ENCODE data around the gene ASTN2.
"Not testable (repeated sequence)": the region's sequence is repeated elsewhere in the genome, so short reads cannot be mapped to it uniquely, and the experiment has no call there.

The ASTN2 gene

DNA sequence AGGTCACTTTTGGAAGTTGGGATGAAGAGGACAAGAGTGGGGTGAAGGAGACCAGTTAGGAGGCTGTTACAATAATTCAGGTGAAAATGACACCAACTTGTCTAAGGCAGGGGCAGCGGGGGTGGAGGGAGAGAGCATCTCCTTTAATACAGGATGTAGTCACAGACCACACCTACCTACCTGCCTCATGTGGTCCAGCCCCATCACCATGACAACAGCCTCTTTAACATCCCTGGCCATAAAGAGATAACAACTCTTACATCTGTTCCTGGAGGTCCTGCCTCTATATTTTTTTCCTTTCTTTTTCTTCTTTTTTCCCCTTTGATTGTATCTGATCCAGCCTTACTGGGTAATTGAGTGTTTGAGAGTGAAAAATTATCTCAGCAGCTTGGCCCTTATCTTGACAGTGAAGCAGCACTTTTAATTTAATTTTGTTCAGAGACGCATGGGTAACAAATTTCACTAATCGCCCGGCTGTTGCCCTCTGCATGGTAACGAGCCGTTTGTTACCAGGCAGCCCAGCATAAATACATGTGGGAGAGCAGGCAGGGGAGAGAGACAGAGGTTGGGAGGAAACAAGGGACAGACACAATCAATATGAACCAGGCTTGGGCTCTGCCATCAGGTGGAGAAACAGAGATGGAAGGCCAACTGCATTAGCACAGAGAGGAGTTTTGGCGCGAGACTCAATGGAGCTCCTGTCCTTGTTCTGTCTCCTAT, 338.1 kb downstream of the ASTN2 start:
- DNase-seq (ENCODE audit: low spot score) = no peak

DNA sequence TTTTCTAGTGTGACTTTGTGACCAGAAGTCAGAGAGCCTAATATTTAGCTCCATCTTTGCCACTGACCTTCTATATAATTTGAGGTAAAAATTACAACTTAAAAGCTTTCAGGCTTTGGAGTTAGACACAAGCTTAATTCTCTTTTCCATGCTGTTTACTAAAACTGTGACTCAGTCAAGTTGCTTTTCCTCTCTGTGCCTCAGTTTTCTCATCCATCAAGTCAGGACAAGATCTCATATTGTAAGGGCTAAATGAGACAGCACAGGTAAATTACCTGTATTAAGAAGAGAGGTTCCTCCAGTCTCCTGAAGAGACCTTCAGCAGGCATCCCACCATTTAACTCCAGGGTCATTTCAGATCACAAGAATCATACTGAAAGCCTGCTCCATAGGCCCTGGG, 339.2 kb downstream of the ASTN2 start:
- DNase-seq (ENCODE audit: low spot score) = no peak

DNA sequence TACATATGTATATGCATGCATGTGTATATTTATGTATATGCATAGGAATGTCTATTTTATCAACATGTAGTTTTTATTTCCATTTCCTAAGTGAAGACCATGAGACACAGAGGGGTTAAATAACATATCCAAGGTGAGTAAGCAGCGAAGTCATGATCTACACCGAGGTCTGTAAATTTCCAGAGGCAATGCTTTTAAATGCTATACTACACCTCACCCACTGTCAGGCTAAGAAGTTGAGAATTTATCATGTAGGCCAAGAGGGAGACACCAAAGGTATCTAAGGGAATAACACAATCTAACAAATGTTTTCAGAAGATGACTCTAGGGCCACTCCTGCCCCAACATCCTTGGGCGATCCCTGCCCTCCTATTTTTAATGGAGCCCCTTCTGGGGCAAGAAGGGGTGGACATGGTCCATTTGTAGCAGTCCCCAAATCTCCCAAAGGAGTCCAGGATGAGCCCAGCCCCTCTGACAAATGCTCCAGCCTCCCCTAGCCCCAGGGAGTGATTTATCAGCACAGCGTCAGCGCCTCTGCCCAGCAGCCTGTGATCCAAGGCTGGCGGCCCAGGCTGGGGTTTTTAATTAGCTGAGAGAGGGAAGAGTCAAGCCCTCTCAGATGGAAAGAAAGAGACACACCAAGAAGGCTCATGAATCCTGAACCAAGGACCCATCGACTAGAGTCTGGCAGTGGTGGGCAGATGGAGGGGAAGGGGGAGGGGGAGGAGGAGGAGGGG, 339.9 kb downstream of the ASTN2 start:
- DNase-seq (ENCODE audit: low spot score) = no peak

DNA sequence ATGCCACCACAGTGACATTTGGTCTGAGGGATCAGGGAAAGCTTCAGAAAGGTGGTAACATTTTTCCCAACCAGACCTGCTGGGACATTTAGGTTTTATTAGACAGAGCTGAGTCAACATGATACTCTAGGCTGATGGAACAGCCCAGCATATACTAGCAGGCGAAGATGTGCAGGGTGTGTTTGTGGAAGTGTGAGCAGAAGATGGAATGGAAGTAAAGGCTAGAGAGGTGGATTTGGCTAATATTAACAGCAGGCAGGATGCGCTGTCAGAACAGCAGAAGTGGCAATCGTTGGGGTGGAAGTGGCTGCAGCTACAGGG, 340.6 kb downstream of the ASTN2 start:
- no peak for DNase-seq (ENCODE audit: low spot score)

DNA sequence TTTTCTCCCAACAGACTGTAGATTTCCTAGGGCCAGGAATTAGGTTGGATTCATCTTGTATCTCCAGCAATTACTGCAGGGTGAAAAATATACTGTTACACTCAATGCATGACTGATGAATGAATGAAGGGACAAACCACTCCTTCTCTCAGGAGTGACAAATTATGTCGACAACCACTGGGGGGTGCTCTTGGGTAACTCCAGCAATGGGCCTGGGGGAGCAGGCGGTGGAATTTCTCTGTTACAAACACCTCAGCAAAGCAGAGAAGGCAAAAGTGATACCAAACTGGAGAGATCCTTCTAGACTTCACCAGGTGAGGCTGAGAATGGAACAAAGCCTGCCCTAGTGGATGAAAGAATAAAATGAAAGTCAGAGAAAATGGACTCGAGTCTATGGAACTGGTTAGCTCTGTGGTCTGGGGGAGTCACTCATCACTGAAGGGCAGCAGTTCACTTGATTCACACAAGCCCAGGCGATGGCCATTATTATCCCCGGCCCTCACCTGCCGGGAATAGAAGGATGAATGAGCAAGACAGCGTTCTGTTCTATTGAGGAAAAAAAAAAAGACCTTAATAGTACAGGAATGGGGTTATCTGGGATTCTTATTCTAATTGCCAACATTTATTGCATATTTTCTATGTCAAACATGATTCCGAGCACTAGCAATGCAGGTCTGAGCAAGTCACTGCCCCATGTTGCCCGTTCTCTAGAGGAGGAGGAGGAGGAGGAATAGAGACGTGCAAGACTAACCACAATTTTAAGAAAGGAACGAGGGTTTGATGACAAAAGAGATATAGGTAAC, 341.1 kb downstream of the ASTN2 start:
- DNase-seq (ENCODE audit: low spot score) = no peak

DNA sequence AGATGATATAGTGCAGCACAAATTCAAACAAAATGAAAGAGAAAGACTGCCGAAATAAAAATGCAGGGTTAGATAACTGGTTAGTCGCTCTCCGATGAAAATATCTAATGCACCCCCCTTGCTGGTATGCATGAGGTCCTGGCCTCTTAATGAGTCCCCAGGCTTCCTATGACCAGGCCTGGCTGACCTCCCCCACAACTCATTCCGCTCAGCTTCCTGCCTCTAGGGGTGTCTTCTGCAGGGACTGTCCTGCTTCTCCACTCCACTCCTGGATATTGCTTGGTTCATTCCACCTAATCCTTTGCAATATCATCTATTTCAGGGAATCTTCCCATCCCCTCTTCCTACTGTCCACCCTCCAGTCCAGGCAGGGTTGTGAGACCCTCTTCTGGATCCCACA, 341.8 kb downstream of the ASTN2 start:
- DNase-seq (ENCODE audit: low spot score) = no peak

DNA sequence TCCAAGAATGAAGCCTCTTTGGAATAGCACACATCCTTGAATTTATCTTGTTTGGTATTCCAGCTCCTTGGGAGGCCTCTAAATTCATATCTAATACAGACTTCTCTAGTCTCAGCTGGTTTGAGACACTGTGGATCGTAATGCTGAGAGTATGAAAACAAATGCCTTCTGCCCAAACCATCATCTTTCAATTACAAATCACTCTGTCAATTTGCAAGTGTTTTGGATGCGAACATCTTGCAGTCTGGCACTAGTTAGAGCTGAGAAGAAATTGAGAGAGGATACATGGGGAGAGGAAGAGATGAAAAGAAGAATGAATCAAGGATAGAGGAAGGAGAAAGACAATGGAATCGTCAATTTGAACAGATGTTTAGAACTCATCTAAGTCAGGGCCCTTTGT, 342.6 kb downstream of the ASTN2 start:
- no peak for DNase-seq (ENCODE audit: low spot score)

DNA sequence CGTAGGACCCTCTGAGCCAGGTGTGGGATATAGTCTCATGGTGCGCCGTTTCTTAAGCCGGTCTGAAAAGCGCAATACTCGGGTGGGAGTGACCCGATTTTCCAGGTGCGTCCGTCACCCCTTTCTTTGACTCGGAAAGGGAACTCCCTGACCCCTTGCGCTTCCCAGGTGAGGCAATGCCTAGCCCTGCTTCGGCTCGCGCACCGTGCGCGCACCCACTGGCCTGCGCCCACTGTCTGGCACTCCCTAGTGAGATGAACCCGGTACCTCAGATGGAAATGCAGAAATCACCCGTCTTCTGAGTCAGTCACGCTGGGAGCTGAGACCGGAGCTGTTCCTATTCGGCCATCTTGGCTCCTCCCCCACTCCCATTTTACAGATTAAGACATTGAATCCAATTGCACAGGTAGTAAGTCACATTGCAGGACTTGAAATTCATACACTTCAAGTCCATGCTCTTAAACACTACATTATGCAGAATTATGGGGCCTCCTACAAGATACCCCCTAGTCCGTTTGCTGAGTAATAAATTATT, 343.1 kb downstream of the ASTN2 start:
- DNase-seq (ENCODE audit: low spot score) = not testable (repeated sequence)

DNA sequence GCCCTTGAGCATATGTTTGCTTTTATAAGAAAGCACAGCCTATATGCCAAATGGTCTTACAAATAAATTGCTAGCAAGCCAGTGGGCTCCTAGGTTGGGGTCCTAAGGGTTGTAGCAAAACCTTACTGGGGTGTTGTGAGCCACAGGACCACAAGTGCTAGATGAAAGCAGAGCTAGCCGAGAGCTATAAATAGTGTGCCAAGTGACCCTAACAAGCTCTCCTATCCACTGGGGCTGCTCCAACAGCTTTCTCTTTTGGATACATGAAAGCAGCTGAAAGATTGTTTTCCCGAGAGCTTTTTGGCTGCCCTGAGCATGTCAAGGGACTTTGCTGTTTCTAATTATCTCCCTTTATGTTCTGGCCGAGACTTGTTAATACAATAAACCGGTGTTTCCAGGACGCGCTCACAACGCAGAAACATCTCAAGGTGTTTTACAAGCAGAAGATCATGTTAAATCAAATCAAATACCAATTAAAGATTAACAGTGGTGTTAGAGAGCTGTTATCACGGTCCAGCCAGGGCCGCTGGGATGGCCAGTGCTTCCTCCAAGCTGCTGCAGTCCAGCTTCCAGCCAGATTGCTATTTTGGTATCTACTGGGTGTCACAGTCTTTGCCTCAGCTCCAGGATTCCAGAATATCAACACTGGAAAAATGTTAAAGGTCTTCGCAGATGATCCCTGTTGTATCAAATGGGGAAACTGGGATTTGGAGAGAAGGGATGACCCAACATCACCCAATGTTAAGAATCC, 351.0 kb downstream of the ASTN2 start:
- DNase-seq (ENCODE audit: low spot score) = no peak

DNA sequence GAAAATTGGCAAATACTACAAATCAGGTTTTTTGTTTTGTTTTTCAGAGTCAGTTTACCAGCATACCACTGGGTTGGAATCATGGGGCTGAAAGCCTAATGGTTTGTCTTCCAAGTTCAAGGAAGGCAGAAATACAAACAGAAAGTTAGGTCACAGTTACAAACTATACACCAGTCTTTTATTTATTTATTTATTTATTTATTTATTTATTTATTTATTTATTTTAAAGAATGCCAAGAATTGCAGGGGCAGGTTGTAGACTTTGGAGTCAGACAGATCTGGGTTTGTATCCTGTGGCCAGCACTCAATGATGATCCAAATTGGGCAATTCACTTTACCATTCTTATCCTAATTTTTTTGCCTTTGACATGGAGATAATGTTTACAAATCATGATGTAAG, 353.9 kb downstream of the ASTN2 start:
- no peak for DNase-seq (ENCODE audit: low spot score)

DNA sequence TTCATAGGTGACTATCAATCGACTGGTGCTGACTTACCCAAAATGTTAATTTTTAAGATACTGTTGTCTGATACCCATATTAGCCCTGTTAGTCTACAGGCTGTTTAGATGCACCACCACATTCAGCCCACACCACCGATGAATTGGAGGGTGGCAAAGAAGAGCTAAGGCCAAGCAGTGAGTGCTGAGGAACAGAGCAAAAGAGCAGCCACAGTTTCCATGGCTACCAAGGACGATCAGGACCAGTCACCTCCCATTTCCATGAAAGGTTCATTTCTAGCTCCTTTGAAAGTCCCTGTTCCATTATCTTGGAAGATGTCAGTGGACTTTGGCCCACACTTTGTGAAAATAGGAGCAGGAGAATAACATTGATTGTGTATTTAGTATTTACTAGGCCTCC, 364.9 kb downstream of the ASTN2 start:
- no peak for DNase-seq (ENCODE audit: low spot score)

DNA sequence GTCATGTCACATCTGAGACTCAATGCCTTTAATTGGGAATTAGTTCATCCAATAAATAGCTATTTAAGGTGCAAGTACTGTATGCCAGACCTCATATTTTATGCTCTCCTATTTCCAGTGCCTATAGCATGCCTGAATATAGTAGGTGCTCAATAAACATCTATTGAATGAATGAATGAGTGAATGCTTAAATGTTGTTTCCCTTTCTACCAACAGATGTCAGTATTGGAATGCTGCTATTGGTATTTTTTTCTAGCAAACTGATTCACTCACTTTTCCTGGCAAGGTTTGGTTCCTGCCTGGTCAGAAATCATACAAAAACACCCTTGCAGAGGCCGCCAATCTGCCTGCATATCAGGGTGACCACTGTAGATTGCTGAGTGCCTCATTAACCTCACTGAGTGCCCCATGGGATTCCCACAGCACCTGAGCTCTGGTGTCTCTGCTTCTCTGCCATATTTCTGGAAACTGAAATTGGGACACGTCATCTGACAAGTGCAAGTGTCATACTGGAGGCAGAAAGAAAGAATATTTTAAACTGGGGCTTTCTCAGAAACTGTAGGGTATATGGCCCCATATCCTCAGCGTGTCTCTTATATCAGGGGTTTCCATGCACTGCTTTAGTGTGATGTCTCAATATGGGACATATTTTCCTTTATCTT, 368.1 kb downstream of the ASTN2 start:
- DNase-seq (ENCODE audit: low spot score) = no peak

DNA sequence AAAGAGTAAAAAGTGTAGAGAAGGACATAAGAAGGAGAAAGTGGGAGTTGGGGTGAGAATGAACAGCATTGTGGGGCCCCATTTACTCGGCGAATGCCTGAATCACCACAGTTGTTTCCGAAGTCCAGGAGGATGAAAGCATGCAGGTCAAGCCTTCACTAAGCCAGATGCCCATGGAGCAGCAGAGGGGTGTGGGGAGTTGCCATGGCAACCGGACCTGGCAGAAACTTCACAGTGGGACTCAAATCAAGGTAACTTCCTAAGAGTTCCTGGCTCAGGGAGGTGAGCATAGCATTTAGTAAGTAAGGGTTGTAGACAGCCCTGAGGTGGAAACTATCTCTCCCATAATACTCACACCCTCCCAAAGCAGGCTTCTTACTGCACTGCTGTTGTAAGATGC, 370.6 kb downstream of the ASTN2 start:
- no peak for DNase-seq (ENCODE audit: low spot score)

DNA sequence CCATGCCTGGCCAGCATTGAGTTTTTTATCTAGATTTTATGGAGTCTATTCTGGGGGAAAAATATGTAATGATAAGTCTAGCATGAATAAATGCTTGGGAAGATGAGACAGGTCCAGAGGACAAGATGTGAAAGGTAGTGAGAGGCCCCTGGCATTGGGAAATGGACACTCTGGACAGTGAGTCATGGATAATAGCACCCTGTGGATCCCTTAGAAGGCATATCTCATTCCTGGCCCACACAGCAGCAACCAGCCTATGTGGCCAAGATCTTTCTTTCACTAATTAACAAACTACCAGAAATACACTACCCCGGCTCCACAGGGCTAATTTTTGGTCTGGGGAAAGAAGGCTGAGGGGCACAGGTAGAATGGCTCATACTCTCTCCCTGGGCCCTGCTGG, 371.7 kb downstream of the ASTN2 start:
- no peak for DNase-seq (ENCODE audit: low spot score)

DNA sequence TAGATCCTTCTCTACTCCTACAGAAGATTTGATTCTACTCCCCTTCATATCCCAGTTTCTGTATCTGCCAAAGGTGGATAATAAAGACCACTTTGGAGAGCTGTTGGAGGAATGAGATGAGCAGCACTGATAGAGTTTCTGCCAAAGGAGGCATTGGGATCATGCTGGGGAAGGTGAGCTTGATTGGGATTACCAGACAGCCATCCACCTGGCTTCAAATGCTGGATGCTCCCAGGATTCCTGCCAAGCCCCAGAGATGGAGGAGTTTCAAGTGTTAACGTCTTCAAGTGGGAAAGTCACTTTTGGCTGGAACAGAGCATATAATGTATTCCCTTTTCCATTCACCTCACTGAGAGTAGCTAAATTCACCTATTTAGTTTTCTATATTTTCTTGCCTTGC, 379.3 kb downstream of the ASTN2 start:
- no peak for DNase-seq (ENCODE audit: low spot score)

DNA sequence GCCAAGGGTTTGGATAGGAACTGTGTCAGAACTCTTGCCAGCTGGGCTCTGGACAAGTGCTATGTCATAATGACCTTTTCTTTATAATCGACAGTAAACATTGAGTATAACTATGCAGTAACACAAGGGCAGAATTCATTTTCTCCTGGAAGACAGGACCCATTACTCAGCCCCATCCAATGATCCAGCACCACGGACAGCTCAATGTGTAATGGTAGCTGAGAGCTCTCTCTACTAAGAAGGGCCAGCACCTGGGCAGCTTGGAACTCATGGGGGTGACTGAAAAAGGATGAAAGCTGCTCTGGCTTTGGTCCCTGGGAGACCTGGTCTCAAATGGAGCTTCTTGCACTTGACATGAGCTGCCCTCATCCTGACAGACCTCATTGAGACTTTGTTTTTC, 380.0 kb downstream of the ASTN2 start:
- no peak for DNase-seq (ENCODE audit: low spot score)

DNA sequence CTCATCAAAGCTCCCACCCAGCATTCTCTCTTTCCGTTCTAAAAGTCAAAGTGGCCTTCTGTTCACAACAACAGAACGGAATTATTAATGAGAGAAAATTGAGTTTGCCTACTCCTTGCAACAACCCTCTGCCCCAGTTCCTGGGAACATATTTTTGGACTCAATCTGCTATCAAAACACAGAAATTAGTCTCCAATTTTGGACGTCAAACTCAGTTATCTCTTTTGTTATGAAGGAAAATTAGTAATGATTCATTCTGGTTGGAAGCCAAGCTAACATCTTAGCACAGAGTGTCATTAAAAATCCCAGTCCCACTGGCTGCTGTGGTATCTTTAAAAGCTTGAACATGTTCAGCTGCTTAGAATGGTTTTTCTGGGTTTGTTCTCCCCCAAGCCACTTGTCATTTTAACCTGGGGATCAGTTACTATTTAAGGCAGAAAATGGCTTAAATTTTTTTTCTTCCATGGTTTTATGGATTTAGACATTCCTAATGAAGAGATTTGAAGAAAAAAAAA, 384.5 kb downstream of the ASTN2 start:
- no peak for DNase-seq (ENCODE audit: low spot score)

DNA sequence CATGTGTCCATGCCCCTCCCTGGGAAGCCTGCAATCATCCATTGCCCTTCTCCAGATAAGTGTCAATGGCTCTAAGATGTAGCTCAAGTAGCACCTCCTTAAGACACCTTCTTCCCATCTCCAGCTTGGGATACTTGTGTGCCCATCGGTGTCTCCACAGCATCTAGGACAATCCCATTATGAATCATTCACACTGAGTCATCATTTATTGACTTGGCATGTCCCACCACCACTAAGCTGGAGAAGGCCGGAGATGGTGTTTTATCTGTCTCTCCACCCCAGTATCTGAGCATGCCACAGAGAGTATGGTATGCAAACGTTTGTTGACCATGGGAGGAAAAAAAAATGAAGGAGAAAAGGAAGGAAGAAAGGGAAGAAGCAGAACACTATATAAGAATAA, 385.5 kb downstream of the ASTN2 start:
- DNase-seq (ENCODE audit: low spot score) = no peak

DNA sequence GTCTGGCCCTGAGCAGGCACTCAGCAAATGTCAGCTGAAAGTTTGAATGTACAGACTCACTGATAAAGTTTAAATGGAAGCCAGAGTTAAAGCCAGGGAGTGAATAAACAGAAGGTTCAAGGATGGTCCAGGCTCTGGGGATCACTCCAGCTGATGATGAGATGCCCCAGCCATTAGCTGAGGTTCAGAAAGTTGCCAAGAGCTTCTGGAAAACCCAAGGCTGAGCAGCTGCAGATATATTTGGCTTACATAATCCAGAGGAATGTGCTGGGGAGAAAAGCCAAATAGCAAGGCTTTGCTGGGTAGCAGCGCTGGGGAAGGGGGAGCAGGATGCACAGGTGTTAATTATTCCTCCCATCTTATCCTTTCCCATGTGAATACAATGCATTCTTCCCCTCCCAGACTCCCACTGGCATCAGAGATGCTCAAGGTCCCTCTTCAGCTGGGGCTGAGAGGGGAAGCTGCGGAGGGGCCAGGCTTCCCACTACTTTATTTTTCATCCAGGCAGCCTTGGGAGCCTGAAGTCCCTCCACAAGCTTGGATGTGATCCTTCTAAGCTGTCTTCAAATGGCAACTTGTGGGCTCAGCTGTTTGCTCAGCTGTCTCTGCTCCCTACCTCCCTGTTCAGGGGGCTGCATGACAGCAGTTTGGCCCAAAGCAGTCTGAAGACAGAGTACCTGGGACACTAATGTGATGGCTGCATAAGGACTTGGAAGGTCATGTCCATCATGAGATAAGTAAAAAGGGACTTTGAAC, 386.6 kb downstream of the ASTN2 start:
- no peak for DNase-seq (ENCODE audit: low spot score)

DNA sequence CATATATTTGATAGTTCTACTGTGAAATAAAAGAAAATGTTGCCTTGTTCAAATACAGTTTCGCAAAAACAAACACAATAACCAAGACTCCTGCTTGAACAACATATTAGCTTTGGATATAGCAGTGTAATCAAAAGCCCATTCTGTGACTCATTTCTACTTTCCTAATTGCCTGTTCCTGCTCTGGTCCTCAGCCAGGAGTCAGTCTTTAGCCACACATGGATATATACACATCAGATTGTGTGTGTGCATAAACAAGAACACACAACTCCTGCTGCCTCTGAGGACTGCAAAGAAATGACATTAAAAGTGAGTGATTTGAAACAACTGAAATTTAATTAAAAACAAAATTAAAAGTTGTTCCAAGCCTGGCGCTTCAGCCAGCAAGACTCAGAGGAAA, 393.0 kb downstream of the ASTN2 start:
- DNase-seq (ENCODE audit: low spot score) = no peak
